ENCODE measurements around the gene CABP1. TPM values are rescaled to one million over a fixed set of nuclear protein-coding genes. Genes with fewer than 3 reads are reported as not detected.

CABP1 gene
- total and polyA plus RNA-seq, 2 donors (not counting 3 experiments of a cell fraction or from before 2014, with no cell fraction given): 0.07 to 0.31 TPM

DNA sequence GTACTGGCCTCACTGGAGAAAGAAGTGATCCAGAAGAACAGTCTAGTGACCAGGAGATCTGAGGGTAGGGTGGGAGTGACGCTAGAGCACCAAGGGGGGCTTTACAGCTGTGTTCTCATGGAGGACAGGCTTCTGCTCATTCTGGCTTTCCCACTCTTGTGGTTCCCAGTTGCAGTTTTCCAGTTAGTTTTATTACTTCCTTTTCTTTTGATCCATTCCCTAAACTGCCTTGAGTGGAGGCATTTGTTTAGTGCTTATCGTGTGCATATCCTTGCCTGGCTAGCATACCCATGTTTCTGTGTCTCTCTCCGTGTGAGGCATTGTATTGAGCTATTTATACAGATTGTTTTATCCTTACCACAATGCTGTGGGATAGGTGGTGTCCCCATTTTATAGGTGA lies 50.6 kb downstream of the CABP1 start:
- no peak overlapping the region for H3K4me3 ChIP-seq (replicated peaks in 1 of 3; ENCODE audit: insufficient read depth in 1 of 3, low read depth in 1 of 3, low read length in 3 of 3)
- ChIA-PET POLR2A (no interaction called here), CTCF (interaction anchor here (2.7 to 4.1 kb wide), 2 partner anchors 12 to 42 kb away, joined by 8 to 24 read pairs; no protein-coding TSS in a partner anchor)
- no peak overlapping the region for H3K4me2 ChIP-seq (ENCODE audit: insufficient read depth, low read length)
- DNase-seq (ENCODE audit: low read depth, low spot score): no peak
- H4K20me1 ChIP-seq (replicated peaks; ENCODE audit: control insufficient read depth, extremely low read depth, insufficient read depth, low read length): no peaks in the 10 kb centered on the region
- H3K27ac ChIP-seq (ENCODE audit: insufficient read depth, low read depth, low read length): no peak overlapping the region
- peaks cover 33% of the 10 kb centered on the region for H3K4me1 ChIP-seq (ENCODE audit: control insufficient read depth, extremely low read depth, insufficient read depth, low read length)
- intact Hi-C loops (cut with micrococcal nuclease) (no loop called here), dilution Hi-C loops (cut with MboI; ENCODE audit: extremely low pct_ligation_motif_present, low sequenced_read_pairs) (no loop called here)
- H3K27me3 ChIP-seq (ENCODE audit: control insufficient read depth in 2 of 2, insufficient read depth in 2 of 2, low read length in 2 of 2): no peaks in the 10 kb centered on the region
- BruUV-seq (replicated peaks): no TSS peak
- H3K79me2 ChIP-seq (ENCODE audit: control insufficient read depth, insufficient read depth, low read length): peaks cover 60% of the 10 kb centered on the region
- no peak for FAIRE-seq
- peaks cover 14 to 15% of the 10 kb centered on the region in 2 experiments for H3K36me3 ChIP-seq (ENCODE audit: control insufficient read depth in 2 of 2, extremely low read depth in 1 of 2, insufficient read depth in 2 of 2, low read length in 2 of 2)
- H3K9me3 ChIP-seq (replicated peaks; ENCODE audit: control insufficient read depth, insufficient read depth, low read length): no peaks in the 10 kb centered on the region
- no peak overlapping the region for H2AFZ ChIP-seq (ENCODE audit: low read depth, low read length)
- no peak for TF ChIP-seq FOS (IDR thresholded peaks at IDR 0.05; ENCODE audit: borderline replicate concordance, insufficient read depth, low read length)
- no peak for TF ChIP-seq MAX (IDR thresholded peaks at IDR 0.05; ENCODE audit: insufficient read depth, insufficient read length)
- no peak for TF ChIP-seq MYC (IDR thresholded peaks at IDR 0.05; ENCODE audit: low read depth, low read length)
- no peak for TF ChIP-seq EZH2 (IDR thresholded peaks at IDR 0.05; ENCODE audit: borderline replicate concordance, low read depth, low read length, severe bottlenecking)
- no peaks in the 10 kb centered on the region for H3K9me1 ChIP-seq (replicated peaks; ENCODE audit: control insufficient read depth, extremely low read depth, insufficient read depth, low read length)
- H3K9ac ChIP-seq (replicated peaks; ENCODE audit: extremely low read depth, insufficient read depth, low read length): no peak overlapping the region

DNA sequence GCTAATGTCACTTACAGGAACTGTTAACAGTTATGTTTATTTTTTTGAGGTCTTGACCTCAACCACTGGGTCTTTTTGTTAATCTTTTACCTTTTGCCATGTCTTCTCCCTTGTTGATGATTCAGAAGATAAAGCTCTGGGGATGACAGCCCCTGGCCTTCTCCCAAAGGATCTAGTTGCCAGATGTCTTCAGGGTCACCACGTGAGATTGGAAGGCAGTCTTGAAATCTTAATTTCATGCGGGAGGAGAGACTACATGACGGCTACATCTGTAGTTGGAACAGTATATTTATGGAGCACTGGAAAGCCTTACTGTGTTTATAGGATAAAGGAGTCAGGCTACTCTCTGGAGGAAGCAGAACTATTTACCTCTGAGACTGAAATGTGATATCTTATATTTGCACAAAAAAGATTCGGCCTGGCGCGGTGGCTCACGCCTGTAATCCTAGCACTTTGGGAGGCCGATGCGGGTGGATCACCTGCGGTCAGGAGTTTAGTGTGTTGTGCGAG lies 52.2 kb downstream of the CABP1 start:
- TF ChIP-seq POLR2AphosphoS5 (IDR thresholded peaks at IDR 0.05; ENCODE audit: insufficient read depth, low read depth, low read length): no peak
- TF ChIP-seq FOS (IDR thresholded peaks at IDR 0.05; ENCODE audit: borderline replicate concordance, insufficient read depth, low read length): no peak
- TF ChIP-seq MYC (IDR thresholded peaks at IDR 0.05; ENCODE audit: low read depth, low read length): no peak
- H4K20me1 ChIP-seq (replicated peaks; ENCODE audit: control insufficient read depth, extremely low read depth, insufficient read depth, low read length): no peaks in the 10 kb centered on the region
- H3K79me2 ChIP-seq (ENCODE audit: control insufficient read depth, insufficient read depth, low read length): peaks cover 55% of the 10 kb centered on the region
- no peak overlapping the region for H3K9ac ChIP-seq (replicated peaks; ENCODE audit: extremely low read depth, insufficient read depth, low read length)
- DNase-seq (ENCODE audit: low read depth, low spot score) (no peak), FAIRE-seq (no peak)
- H3K4me3 ChIP-seq (replicated peaks in 1 of 3; ENCODE audit: insufficient read depth in 1 of 3, low read depth in 1 of 3, low read length in 3 of 3): no peak overlapping the region
- no peaks in the 10 kb centered on the region for H3K9me3 ChIP-seq (replicated peaks; ENCODE audit: control insufficient read depth, insufficient read depth, low read length)
- H3K36me3 ChIP-seq (ENCODE audit: control insufficient read depth in 2 of 2, extremely low read depth in 1 of 2, insufficient read depth in 2 of 2, low read length in 2 of 2): peaks cover 20 to 21% of the 10 kb centered on the region in 2 experiments
- no peaks in the 10 kb centered on the region for H3K27me3 ChIP-seq (ENCODE audit: control insufficient read depth in 2 of 2, insufficient read depth in 2 of 2, low read length in 2 of 2)
- dilution Hi-C loops (cut with MboI; ENCODE audit: extremely low pct_ligation_motif_present, low sequenced_read_pairs) (no loop called here), intact Hi-C loops (cut with micrococcal nuclease) (no loop called here)
- no peak overlapping the region for H2AFZ ChIP-seq (ENCODE audit: low read depth, low read length)
- no peak overlapping the region for H3K4me2 ChIP-seq (ENCODE audit: insufficient read depth, low read length)
- POLR2A ChIA-PET: no interaction called here
- H3K9me1 ChIP-seq (replicated peaks; ENCODE audit: control insufficient read depth, extremely low read depth, insufficient read depth, low read length): no peaks in the 10 kb centered on the region
- no TSS peak for BruUV-seq (replicated peaks)
- H3K27ac ChIP-seq (ENCODE audit: insufficient read depth, low read depth, low read length): no peak overlapping the region
- CTCF ChIA-PET: interaction anchor here (1.1 to 4.1 kb wide), 2 partner anchors 9 to 44 kb away, joined by 3 to 24 read pairs; no protein-coding TSS in a partner anchor
- H3K4me1 ChIP-seq (ENCODE audit: control insufficient read depth, extremely low read depth, insufficient read depth, low read length): peaks cover 32% of the 10 kb centered on the region

All from endothelial cell of umbilical vein (primary cell).